SK-N-MC (cell line): ENCODE data around the gene MRPL11.
"Not testable (repeated sequence)": the region's sequence is repeated elsewhere in the genome, so short reads cannot be mapped to it uniquely, and the experiment has no call there.

ENCODE experiments used
- DNase-seq: peaks from one replicate; pipeline ENCODE4 v3.0.0-alpha.2; 2011; ENCODE audit warnings: low read depth, low spot score
- H3K27ac ChIP-seq: fragments of 200-600 bp; sonication (generic); 2 replicates; pipeline ENCODE4 v1.5.1; 2016; ENCODE audit warnings: mixed run types
- H3K36me3 ChIP-seq: fragments of 200-600 bp; sonication (generic); 2 replicates; pipeline ENCODE4 v1.6.1; 2017; ENCODE audit warnings: antibody characterized with exemption, low read length, mixed read lengths; ENCODE audit not compliant: insufficient read depth
- H3K4me3 ChIP-seq: fragments of 200-600 bp; sonication (generic); 2 replicates; pipeline ENCODE4 v1.5.1; 2016
- H3K9ac ChIP-seq: fragments of 200-600 bp; sonication (generic); 2 replicates; pipeline ENCODE4 v1.8.0; 2017; ENCODE audit warnings: mixed run types, mixed read lengths; ENCODE audit not compliant: insufficient read length
- H3K9me3 ChIP-seq: fragments of 200-600 bp; sonication (generic); 2 replicates; pipeline ENCODE4 v1.6.1; 2017; ENCODE audit warnings: low read depth, mild to moderate bottlenecking, antibody characterized with exemption, low read length, moderate library complexity, mixed read lengths
- EZH2 ChIP-seq: fragments of 200-600 bp; sonication (generic); IDR thresholded peaks from one replicate; pipeline ENCODE4 v1.6.1; 2017; ENCODE audit warnings: antibody characterized with exemption
- FOXP2 ChIP-seq: optimal IDR thresholded peaks from 2 replicates; pipeline ENCODE3; 2011; ENCODE audit warnings: mild to moderate bottlenecking, moderate library complexity; ENCODE audit not compliant: insufficient read depth; ENCODE audit errors: extremely low read length, control extremely low read depth
- POLR2AphosphoS5 ChIP-seq: IDR thresholded peaks from 2 replicates; pipeline ENCODE4 v1.6.1; 2012; ENCODE audit warnings: mild to moderate bottlenecking, low read depth, low read length, borderline replicate concordance

Gene MRPL11

DNA sequence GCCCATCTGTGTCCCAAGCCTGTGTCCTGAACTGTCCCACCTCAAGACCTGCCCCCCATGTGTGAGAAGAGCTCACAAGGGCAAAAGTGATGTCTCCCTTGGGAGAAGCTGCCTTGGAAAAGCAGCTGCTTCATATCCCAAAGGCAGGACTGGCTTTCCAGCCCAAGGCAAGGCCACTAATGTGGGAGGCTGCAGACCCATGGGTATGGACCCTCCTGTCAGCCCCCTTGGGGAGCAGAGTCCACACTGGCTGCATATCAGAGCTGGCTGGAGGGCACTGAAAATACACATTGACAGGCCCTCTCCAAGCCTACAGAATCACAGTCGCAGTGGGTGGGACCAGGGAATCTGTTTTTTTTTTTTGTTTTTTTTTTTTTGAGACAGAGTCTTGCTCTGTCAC is 30.8 kb upstream of the MRPL11 start:
- Histone ChIP-seq H3K4me3 (no peak overlapping the region), H3K27ac (no peak overlapping the region), H3K36me3 (no peaks in the 10 kb centered on the region), H3K9ac (no peak overlapping the region), H3K9me3 (no peaks in the 10 kb centered on the region)
- no peak for TF ChIP-seq POLR2AphosphoS5
- DNase-seq: no peak

DNA sequence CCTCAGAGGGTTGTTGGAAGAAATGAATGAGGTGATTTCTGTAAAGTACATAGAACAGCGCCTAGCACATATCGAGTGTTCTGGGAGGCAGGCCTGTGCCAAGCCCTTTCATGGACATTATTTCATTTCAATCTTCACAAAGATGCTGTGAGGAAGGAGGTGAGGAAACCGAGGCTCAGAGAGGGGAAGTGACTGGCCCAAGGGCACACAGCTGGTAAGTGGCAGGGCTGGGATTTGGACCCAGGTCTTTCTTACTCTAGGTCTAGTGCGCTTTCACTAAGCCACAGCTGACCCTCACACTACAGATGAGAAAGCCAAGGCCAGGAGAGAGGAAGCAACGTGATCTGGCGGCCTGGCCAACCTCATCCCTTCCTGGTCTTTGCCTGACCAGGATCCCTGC is 30.0 kb upstream of the MRPL11 start:
- Histone ChIP-seq H3K27ac (no peak overlapping the region), H3K9me3 (no peaks in the 10 kb centered on the region), H3K36me3 (no peaks in the 10 kb centered on the region), H3K9ac (no peak overlapping the region), H3K4me3 (no peak overlapping the region)
- no peak for DNase-seq
- TF ChIP-seq POLR2AphosphoS5 (no peak), FOXP2 (no peak), EZH2 (no peak)

DNA sequence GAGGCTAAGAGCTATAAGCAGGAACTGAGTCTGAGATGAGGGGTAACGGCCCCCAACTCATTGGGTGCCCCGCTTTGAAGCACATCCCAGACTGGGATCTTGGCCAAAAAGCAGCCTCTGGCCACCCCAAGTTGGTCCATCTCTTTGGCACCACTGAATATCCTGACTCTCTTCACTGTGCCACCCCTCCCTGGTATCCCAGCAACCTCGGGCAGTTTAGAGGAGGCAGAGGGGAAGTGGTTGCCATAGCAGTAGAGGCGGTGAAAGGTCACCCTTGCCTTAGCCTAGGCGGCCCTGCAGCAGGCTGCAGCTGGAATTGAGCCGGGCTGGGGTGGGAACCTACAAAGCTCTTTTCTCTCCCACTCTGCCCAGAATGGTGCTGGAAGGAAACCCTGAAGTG is 29.1 kb upstream of the MRPL11 start:
- H3K27ac ChIP-seq: no peak overlapping the region
- peak overlapping the region; percentile 88 for H3K4me3 ChIP-seq
- H3K9ac ChIP-seq: peak overlapping the region; percentile 78
- DNase-seq: no peak
- H3K36me3 ChIP-seq: no peaks in the 10 kb centered on the region
- H3K9me3 ChIP-seq: no peaks in the 10 kb centered on the region
- TF ChIP-seq POLR2AphosphoS5 (no peak), FOXP2 (no peak), EZH2 (no peak)

DNA sequence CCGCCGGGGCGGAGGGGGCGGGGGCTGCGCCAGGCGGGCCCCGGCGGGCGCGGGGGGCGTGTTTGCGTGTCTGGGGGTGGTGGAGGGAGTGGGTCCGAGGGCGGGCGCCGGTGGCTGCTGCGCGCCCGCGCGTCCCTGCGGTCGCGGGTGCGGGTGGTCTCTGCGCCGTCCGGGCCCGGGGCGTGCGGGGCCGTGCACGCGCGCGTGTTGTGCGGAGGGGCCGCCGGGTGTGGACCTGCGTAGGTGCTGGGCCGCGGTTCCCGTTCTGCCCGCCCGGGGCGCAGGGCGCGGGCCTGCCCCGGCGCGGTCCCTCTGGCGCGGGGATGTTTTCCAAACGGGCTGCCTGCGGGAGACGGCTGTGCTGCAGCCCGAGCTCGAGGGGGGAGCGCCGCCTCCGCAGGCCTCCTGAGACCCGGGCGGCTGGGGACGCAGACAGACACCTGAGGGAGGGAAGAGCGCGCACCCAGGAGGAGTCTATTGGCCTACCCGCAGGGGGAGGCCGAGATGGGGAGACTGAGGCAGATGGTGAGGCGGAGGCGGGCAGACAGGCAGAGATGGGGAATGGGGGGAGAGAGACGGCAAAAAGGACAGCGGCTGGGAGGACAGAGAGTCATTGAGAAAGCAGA is 28.5 kb upstream of the MRPL11 start:
- H3K36me3 ChIP-seq: no peaks in the 10 kb centered on the region
- no peak for TF ChIP-seq EZH2
- no peak for TF ChIP-seq POLR2AphosphoS5
- TF ChIP-seq FOXP2: no peak
- peak overlapping the region; percentile 88 for H3K4me3 ChIP-seq
- DNase-seq: no peak
- no peak overlapping the region for H3K27ac ChIP-seq
- H3K9ac ChIP-seq: peak overlapping the region; percentile 78
- no peaks in the 10 kb centered on the region for H3K9me3 ChIP-seq

DNA sequence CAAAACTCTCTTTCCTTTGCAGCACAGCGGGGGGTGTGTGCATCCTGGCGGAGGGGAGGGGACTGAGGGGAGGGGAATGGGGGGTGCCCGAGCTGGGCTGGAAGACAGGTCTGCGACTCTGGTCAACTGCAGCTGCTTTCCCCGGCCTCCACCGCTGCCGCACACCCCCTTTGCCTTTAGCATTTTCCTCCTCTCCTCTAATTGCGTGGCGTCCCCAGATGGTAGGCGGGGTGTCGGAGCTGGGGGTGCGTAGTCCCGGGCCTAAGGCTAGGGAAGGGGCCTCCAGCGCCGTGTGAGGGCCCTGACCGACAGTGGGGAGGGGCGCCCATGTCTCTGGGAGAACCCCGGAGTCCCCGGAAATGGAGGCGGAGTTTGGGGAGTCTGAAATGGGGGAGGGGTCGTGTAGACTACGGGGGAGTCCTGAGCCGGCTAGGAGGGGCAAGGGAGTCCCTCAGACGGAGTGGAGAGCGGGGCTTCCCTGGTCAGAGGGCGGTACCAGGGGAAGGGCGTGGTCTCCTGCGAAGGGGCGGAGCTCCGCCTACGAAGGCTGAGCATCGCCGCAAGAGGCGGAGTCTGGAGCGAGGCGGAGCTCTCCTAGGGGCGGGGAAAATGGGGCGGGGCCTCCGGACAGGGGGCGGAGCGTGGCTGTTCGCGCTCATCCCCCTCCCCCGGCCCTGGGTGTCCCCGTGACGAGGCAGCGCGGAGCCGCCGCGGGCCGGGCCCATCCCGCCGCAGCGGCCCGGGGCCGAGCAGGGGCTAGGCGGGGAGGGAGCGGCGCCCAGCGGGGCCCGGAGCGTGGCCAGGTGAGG is 27.8 kb upstream of the MRPL11 start, which contains the start of gene PELI3:
PELI3 (plus strand) TSS at position 681 of the 809 bp plus-strand sequence. CDS start 1,224 bp downstream, outside the sequence.
- TF ChIP-seq FOXP2 (no peak), POLR2AphosphoS5 (peak; percentile 62)
- H3K4me3 ChIP-seq: peak within 1 kb of the TSS; percentile 88
- no peaks in the 10 kb centered on the region for H3K9me3 ChIP-seq
- H3K36me3 ChIP-seq: no peaks in the 10 kb centered on the region
- H3K27ac ChIP-seq: peak within 1 kb of the TSS; percentile 71; the same call in 1 of the 2 replicates
- peak within 1 kb of the TSS; percentile 78 for H3K9ac ChIP-seq
- peak; percentile 37 for DNase-seq

DNA sequence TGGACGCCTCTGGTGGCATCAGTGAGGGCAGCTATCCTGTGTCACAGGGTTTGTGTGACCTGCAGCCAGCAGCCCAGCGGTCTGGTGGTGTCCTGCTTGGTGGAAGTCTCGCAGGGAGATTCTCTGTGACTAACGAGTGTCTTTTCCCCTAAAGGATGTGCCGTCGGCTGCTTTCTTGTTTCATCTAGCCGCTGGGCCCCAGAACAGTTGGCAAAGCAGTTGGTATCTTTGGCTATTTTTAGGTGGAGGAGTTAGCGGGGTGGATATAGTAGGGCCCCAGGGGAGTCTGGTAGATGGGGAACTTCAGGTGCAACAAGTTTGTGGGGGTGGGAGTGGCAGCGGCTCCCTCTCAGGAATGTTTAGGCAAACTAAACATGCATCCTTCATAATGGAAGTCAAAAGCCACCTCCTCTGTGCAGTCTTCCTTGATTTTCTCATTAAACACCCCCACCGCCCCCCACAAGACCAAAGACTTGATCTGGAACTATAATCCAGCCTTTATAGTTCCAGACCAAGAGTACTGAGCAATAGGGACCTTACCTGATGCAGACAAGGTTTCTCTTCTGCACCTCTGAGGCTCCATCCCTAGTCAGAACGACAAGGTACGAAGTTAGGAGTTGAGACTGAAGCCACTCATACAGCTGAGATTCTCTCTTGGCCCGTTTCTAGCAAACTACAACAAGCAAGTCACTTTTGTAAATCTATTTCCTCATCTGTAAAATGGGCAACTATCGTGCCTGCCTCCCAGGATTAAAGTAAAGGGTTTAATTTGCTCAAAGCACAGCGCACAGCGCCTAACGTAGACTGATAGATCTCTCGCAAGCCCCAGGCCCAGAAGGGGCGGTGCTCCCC is 27.0 kb upstream of the MRPL11 start:
- no peak for TF ChIP-seq POLR2AphosphoS5
- no peak for TF ChIP-seq FOXP2
- no peak for TF ChIP-seq EZH2
- no peaks in the 10 kb centered on the region for H3K9me3 ChIP-seq
- DNase-seq: no peak
- no peaks in the 10 kb centered on the region for H3K36me3 ChIP-seq
- peak overlapping the region; percentile 88 for H3K4me3 ChIP-seq
- no peak overlapping the region for H3K9ac ChIP-seq
- H3K27ac ChIP-seq: no peak overlapping the region

DNA sequence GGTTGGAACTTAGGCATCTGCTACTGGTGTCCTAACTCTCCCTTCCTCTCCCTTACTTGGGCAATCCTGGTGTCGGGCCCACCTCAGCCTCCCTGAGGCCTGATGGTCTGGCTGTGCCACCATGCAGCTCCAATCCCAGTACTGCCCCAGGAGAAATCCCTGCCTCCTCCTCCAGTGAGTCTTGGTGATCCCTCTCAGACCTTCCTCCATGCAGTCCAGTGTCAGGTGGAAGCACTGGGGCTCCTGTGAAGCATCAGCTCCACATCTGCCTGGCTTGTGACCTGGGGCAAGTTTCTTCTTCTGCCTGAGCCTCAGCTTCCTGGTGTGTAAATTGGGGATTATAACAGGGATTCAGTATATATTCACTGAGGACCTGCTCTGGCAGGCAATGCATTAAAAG is 26.3 kb upstream of the MRPL11 start:
- Histone ChIP-seq H3K4me3 (no peak overlapping the region), H3K27ac (no peak overlapping the region), H3K9me3 (no peaks in the 10 kb centered on the region), H3K36me3 (no peaks in the 10 kb centered on the region), H3K9ac (no peak overlapping the region)
- DNase-seq: no peak
- no peak for TF ChIP-seq POLR2AphosphoS5
- TF ChIP-seq EZH2: no peak
- TF ChIP-seq FOXP2: no peak

DNA sequence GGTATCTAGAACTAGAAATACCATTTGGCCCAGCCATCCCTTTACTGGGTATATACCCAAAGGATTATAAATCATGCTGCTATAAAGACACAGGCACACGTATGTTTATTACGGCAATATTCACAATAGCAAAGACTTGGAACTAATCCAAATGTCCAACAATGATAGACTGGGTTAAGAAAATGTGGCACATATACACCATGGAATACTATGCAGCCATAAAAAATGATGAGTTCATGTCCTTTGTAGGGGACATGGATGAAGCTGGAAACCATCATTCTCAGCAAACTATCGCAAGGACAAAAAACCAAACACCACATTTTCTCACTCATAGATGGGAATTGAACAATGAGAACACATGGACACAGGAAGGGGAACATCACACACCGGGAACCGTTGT is 25.5 kb upstream of the MRPL11 start:
- H3K27ac ChIP-seq, H3K36me3 ChIP-seq, H3K4me3 ChIP-seq, DNase-seq, H3K9me3 ChIP-seq, H3K9ac ChIP-seq: not testable (repeated sequence)
